NT2/D1 (cell line): ENCODE results near the gene KIF6.

Source experiments
- DNase-seq: peaks from one replicate; pipeline ENCODE4 v3.0.0-alpha.2; 2011; ENCODE audit warnings: low read depth, low spot score
- H3K27me3 ChIP-seq: 2 replicates; pipeline ENCODE4 v1.6.0; 2011; ENCODE audit warnings: mild to moderate bottlenecking; ENCODE audit not compliant: insufficient read length, insufficient read depth
- H3K36me3 ChIP-seq: 2 replicates; pipeline ENCODE4 v1.6.1; 2011; ENCODE audit warnings: mild to moderate bottlenecking, low read length, mixed read lengths; ENCODE audit not compliant: insufficient read depth, insufficient read length
- H3K4me1 ChIP-seq: 2 replicates; pipeline ENCODE4 v1.5.1; 2011; ENCODE audit not compliant: insufficient read depth, insufficient read length
- H3K4me3 ChIP-seq: 2 replicates; pipeline ENCODE4 v1.5.1; 2011; ENCODE audit warnings: low read depth; ENCODE audit not compliant: insufficient read length
- H3K9ac ChIP-seq: 2 replicates; pipeline ENCODE4 v1.6.0; 2011; ENCODE audit warnings: low read depth; ENCODE audit not compliant: insufficient read length
- H3K9me3 ChIP-seq: 2 replicates; pipeline ENCODE4 v1.5.1; 2011; ENCODE audit warnings: mild to moderate bottlenecking, low read length; ENCODE audit not compliant: insufficient read depth
- SUZ12 ChIP-seq: IDR thresholded peaks from 2 replicates; pipeline ENCODE4 v1.6.1; 2011; ENCODE audit not compliant: insufficient read length, insufficient read depth; ENCODE audit errors: extremely low read depth
- YY1 ChIP-seq: IDR thresholded peaks from 2 replicates; pipeline ENCODE4 v1.6.1; 2011; ENCODE audit not compliant: insufficient read length, insufficient read depth
- ZNF274 ChIP-seq: IDR thresholded peaks from 2 replicates; pipeline ENCODE4 v1.6.1; 2011; ENCODE audit warnings: mild to moderate bottlenecking, low read depth, low read length

Gene KIF6

DNA sequence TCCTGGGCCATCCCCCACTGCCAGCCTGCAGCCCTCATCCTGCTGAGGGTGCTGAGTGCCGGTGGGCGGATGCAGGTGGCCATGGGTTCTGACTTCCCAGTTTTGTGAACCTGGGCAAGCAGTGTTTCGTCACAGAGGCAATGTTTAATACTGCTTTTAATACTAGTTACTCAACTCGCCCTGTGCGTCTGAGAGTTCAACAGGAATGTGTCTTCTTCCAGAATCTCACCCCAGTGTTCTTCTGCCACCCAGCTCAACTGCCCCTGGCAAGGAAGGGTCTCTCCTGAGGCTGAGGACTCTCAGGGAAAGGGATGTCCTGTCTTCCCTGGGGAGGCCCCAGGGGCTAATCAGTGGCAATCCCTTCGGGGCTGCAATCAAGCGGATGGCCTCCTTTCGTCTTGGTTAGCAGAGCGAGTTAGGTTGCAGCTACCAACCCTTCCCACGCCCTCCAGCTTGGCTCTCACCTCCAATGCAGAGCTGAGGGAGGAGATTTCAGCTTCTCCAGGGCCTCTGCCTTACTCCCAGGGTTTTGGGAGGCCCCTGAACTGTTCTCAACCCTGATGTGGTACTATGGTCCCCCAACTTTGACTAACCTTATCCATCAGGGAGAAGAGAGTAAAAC lies 404.7 kb downstream of the KIF6 start:
- H3K4me1 ChIP-seq, result peaks cover 5% of the 10 kb centered on the region
- no peak overlapping the region for H3K9ac ChIP-seq
- DNase-seq, result no peak
- no peaks in the 10 kb centered on the region for H3K9me3 ChIP-seq
- no peak overlapping the region for H3K4me3 ChIP-seq
- H3K27me3 ChIP-seq, result peaks cover 16% of the 10 kb centered on the region
- TF ChIP-seq YY1 (no peak), SUZ12 (no peak), ZNF274 (no peak)
- H3K36me3 ChIP-seq, result no peaks in the 10 kb centered on the region

DNA sequence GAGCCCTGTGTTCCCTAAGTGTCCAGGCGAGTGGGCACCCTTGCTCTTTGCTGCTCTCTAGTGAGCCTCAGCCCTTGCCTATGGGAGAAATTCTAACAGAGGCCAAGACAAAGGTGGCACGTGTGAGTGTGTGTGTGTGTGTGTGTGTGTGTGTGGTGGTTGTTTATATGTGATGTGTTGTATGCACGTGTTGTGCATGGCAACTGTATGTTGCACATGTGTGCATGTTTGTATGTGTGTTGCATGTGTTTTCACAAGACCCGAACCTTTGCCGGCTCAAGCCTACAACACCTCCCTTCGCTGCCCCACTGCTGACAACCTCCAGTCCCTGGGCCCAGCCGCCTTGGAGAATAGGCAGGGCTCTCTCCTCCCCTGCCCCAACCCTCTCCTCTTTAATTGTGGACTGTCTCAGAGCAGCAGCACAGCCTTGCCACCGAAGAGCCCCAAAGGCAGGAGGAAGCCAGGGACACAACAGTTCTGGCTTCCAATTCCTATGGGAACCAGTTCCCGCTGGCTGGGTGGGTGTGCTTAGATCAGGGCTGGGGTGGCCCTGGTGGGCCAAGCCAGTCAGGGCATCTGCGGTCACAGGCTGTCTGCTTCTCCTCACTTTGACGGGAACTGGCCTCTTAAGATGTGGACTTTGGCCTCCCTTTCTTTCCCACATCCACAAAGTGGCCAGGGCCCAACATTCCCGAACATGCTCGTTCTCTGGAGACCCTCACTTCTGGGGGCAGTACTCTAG lies 405.4 kb downstream of the KIF6 start:
- H3K4me3 ChIP-seq, result no peak overlapping the region

DNA sequence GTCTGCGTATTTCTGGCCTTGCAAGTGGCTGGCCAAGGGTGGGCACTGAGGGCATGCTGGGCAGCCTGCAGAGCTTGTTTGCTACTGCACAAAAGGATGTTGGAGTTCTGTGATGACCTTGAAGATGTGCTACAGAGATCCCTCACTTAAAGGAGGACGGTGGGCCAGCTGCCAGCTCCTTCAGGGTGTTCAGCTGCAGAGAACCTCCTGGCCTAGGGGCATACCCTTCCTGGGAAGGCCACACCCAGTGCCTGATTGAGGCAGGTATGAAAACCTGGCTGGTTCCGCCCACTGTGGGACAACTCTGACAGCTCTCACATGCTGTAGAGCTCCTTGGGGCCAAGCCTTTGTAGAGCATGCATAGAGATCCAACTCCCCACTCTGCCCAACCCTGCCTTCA lies 408.0 kb downstream of the KIF6 start:
- Histone ChIP-seq H3K4me3 (no peak overlapping the region), H3K9me3 (no peaks in the 10 kb centered on the region), H3K27me3 (peaks cover 48% of the 10 kb centered on the region), H3K9ac (no peak overlapping the region), H3K4me1 (peaks cover 5% of the 10 kb centered on the region), H3K36me3 (no peaks in the 10 kb centered on the region)
- TF ChIP-seq YY1, result no peak
- no peak for DNase-seq

More for the DNA sequence above, 405.4 kb downstream of the KIF6 start:
- no peaks in the 10 kb centered on the region for H3K36me3 ChIP-seq
- DNase-seq, result no peak
- H3K4me1 ChIP-seq, result peaks cover 5% of the 10 kb centered on the region
- H3K27me3 ChIP-seq, result peaks cover 23% of the 10 kb centered on the region
- no peaks in the 10 kb centered on the region for H3K9me3 ChIP-seq
- TF ChIP-seq YY1, result no peak
- no peak for TF ChIP-seq SUZ12
- no peak for TF ChIP-seq ZNF274
- H3K9ac ChIP-seq, result no peak overlapping the region

DNA sequence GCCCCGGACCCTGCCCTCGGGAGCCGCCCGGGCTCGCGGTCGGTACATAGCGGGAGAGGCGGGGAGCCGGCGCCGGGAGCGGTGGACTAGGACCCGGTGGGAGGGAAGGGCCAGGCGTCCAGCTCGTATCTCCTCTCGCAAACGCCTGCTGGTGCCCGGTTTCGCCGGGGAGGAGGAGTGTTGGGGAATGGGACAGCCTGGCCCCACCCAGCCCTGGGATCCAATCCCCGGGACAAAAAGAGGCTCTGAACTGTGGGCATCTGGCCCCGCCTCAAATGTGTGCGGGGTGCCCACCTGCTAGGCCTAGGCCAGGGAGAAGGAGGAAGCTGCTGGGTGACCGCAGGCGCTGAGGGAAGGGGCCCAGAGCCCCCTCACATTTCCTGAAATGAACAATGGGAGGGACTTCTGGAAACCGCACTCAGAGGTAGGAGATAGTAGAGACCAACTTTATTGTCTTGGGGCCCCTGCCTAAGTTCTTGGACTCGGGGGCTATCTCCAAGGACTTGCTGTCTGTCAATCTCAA lies 410.9 kb downstream of the KIF6 start, which contains the start of gene KCNK17:
Gene KCNK17 (minus strand): TSS at position 147 of the 523 bp plus-strand sequence. CDS start 99 bp downstream, at position 48.
- H3K36me3 ChIP-seq, result no peaks in the 10 kb centered on the region
- H3K4me3 ChIP-seq, result peak within 1 kb of the TSS; percentile 56
- no peak for DNase-seq
- H3K4me1 ChIP-seq, result no peaks in the 10 kb centered on the region
- H3K9me3 ChIP-seq, result no peaks in the 10 kb centered on the region
- peaks cover 63% of the 10 kb centered on the region for H3K27me3 ChIP-seq
- TF ChIP-seq ZNF274 (no peak), SUZ12 (no peak), YY1 (no peak)
- peak within 1 kb of the TSS; percentile 76 for H3K9ac ChIP-seq

DNA sequence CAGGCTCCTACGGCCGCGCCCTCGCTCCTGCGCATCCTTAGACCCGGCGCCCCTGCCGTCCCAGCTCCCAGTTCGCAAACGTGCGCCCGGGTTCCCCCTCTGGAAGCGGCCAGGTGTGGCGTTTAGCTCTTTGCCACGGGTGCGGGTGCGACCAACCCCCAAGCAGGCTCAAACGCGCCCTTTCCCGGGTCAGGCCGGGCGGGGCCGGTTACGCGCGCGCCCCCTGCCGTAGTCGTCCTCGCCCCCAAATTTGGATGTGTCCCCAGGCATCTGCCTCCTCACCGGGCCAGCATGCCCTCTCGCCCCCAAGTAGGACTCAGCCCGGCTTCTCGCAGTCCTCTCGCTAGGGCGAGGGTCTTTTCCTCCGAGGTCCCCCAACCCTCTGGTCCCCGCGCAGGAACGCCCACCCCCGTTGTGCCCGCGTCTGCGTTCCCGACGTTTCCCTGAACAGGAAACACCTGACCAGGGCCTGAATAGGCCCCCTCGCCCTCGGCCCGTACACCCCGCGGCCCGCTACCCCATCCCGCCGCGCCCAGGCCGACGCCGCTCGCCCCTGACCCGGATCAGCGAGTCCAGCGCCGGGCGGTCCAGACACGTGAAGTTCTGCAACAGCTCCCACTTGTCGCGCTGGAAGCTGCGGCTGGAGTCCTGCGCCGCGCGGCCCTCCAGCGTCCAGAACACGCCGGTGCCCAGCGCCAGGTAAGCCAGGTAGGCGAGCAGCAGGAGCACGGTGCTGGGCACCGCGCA lies 411.5 kb downstream of the KIF6 start:
- H3K27me3 ChIP-seq, result peaks cover 63% of the 10 kb centered on the region
- no peaks in the 10 kb centered on the region for H3K4me1 ChIP-seq
- no peak for DNase-seq
- peak overlapping the region; percentile 76 for H3K9ac ChIP-seq
- no peak for TF ChIP-seq ZNF274
- peak; percentile 55 for TF ChIP-seq SUZ12
- no peaks in the 10 kb centered on the region for H3K9me3 ChIP-seq
- H3K36me3 ChIP-seq, result no peaks in the 10 kb centered on the region
- H3K4me3 ChIP-seq, result peak overlapping the region; percentile 56

DNA sequence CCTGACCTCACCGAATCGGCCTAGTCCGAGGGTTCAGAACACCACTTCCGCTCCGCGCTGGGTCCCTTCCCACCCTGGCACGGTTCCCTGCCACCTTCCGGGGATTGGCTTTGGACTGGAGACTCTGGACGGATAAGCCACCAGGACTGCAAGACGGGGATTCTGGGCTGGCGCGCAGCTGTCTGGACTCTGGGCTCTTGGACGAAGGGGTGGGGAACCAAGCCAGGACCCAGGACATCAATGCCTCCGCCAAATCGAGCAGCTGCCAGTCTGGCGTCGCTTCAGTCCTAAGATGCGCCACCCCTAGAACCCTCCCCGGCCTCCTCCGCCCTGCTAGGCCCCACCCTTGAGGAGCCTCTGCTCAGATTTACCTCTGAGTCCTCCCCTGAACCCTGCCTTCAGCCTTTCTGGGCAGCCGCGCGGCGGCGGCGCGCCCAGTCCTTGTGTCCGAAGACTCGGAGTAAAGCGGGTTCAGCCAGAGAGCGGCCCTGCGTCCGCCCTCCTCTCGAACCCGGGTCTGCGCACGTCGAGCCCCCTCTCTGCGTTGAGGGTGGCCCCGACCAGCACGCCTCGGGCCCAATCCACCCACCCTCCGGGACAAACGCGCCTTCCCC lies 412.2 kb downstream of the KIF6 start:
- Histone ChIP-seq H3K4me3 (peak overlapping the region; percentile 56), H3K9ac (peak overlapping the region; percentile 76), H3K9me3 (no peaks in the 10 kb centered on the region), H3K36me3 (no peaks in the 10 kb centered on the region), H3K27me3 (peaks cover 63% of the 10 kb centered on the region), H3K4me1 (no peaks in the 10 kb centered on the region)
- DNase-seq, result no peak
- TF ChIP-seq YY1 (no peak), ZNF274 (no peak), SUZ12 (no peak)

DNA sequence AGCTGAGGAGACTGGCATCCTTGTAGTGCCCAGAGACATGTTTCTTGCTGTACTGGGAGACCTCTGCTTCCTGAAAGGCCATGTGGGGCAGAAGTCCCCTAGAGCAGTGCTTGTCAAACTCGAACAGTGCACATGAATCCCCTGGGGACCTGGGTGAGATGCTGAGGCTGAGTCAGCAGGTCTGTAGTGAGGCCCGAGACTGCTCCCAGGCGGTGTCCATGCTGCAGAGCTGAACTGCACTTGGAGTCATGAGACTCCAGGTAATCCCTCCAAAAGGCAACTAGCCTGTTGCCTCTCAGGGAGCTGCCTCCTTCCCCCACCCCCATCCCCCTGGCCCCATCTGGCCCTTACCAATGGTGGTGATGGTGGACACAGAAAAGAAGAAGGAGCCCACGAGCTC lies 414.7 kb downstream of the KIF6 start:
- H3K4me3 ChIP-seq, result no peak overlapping the region
- no peak for DNase-seq
- H3K9ac ChIP-seq, result no peak overlapping the region
- peaks cover 47% of the 10 kb centered on the region for H3K27me3 ChIP-seq
- H3K36me3 ChIP-seq, result no peaks in the 10 kb centered on the region
- no peaks in the 10 kb centered on the region for H3K4me1 ChIP-seq
- no peaks in the 10 kb centered on the region for H3K9me3 ChIP-seq
- TF ChIP-seq SUZ12, result no peak
- no peak for TF ChIP-seq ZNF274
- no peak for TF ChIP-seq YY1
